GM10266 (cell line): ENCODE results near the gene TTBK2.

ENCODE experiments used
- DNase-seq: peaks from one replicate; pipeline ENCODE4 v3.0.0; 2012; ENCODE audit errors: extremely low spot score
- TF ChIP-seq, protein P1 (sequence below): IDR thresholded peaks from 2 replicates; pipeline ENCODE4 v1.5.1; 2012; ENCODE audit warnings: mild to moderate bottlenecking, low read depth; ENCODE audit not compliant: control insufficient read depth, insufficient read depth; ENCODE audit errors: missing control alignments

Gene TTBK2

DNA sequence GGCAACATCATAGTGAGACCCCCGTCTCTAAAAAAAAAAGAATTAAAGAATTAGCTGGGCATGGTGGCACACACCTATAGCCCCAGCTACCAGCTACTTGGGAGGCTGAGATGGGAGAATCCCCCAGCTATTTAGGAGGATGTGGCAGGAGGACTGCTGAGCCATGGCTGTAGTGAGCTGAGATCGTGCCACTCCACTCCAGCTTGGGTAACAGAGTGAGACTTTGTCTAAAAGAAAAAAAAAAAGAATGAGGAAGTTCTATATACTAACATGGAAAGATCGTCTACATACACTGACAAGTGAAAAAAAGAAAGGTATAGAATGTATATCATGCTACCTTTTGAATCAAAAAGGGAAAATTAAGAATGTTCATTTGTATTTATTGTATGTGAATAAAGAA, 99.8 kb downstream of the TTBK2 start:
- TF ChIP-seq, protein P1, sequence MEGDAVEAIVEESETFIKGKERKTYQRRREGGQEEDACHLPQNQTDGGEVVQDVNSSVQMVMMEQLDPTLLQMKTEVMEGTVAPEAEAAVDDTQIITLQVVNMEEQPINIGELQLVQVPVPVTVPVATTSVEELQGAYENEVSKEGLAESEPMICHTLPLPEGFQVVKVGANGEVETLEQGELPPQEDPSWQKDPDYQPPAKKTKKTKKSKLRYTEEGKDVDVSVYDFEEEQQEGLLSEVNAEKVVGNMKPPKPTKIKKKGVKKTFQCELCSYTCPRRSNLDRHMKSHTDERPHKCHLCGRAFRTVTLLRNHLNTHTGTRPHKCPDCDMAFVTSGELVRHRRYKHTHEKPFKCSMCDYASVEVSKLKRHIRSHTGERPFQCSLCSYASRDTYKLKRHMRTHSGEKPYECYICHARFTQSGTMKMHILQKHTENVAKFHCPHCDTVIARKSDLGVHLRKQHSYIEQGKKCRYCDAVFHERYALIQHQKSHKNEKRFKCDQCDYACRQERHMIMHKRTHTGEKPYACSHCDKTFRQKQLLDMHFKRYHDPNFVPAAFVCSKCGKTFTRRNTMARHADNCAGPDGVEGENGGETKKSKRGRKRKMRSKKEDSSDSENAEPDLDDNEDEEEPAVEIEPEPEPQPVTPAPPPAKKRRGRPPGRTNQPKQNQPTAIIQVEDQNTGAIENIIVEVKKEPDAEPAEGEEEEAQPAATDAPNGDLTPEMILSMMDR: no peak
- no peak for DNase-seq

DNA sequence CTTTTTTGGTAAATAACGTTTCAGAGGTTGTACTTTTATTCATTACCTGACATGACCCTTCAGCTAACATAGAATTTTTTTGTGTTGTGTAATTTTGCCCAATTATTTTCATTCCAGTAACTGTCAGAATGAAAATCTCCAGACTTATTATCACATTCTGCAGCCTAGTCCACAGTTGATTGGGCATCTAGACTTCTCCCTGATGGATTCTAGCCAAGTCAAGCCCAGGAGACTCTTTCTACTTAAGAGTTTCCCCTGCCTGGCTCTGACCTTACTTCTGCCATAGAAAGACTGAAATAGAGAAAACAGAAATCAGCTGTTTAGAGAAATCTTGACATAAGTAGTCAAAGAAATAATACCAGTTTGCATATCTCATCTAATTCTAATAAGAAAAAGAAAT, 100.8 kb downstream of the TTBK2 start:
- DNase-seq: no peak
- TF ChIP-seq, protein P1: no peak

DNA sequence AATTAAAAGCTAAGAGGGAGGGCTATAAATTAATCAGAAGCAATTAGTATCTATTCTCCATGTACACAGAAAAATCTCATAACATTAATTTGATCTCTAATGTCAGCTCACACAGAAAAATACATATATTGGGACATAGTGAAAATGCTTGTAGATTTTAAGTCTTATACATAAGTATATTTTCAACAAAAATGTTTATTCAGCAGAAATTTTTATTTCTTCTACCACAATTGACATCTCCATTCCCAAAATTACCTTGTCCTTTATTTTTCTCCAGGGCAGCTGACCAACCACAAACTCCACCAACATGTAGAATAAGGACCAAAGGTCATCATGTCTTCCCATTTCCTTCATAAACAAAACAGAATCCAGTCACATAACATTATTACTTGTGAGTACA, 109.1 kb downstream of the TTBK2 start:
- TF ChIP-seq, protein P1: no peak
- no peak for DNase-seq

DNA sequence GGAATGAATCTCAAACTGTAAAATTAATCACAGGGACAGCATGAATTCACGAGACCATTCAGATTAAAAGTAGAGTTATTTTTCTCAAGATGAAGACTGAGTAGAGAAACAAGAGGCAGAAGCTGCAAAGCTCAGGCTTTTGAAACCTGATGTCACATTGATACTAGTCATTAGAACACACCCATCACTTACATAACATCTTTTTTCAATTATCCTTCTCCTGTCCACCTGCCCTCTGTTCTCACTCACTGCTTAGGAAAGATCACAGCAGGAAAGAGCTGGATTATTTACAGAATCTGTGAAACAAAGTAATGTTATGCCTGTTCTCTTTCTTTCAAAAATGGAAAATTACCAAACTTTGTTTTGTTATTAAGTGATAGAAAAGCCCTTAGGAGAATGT, 111.7 kb downstream of the TTBK2 start:
- TF ChIP-seq, protein P1: no peak
- DNase-seq: no peak

DNA sequence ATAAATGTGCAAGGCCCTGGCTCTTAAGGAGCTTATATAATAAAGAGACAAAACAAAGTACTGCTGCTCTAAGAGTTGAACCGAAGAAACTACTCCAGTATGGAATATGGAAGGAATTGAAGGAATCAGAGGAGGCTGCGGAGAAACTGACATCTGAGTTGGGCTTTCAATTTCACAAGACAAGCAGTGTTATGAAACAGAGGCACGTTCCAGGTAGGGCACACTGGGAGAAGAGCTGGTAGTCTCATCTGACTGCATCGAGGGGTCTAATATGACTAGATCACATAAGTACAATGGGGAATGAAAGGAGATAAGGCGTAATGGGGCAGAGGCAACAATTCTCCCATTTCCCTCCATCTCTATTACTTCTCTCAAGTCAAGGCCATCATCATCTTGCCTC, 115.3 kb downstream of the TTBK2 start:
- TF ChIP-seq, protein P1: no peak
- DNase-seq: no peak

DNA sequence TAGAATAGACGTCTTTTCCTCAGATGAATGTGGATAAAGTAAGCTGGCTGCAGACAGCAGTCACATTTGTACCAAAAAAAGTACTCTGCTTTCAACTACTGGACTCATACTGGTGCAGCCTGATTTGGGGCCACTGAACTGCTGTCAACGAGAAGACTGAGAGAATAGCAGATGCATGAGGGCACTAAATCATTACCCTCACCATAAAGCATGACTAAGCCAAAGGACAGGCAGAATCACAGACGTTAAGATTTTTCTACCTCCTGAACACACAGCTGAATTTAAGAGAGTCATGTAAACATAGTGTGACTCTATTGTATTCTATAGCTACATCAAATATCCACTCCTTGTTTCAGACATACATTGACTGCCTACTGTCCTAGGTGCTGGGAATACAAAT, 115.8 kb downstream of the TTBK2 start:
- TF ChIP-seq, protein P1: no peak
- DNase-seq: no peak

DNA sequence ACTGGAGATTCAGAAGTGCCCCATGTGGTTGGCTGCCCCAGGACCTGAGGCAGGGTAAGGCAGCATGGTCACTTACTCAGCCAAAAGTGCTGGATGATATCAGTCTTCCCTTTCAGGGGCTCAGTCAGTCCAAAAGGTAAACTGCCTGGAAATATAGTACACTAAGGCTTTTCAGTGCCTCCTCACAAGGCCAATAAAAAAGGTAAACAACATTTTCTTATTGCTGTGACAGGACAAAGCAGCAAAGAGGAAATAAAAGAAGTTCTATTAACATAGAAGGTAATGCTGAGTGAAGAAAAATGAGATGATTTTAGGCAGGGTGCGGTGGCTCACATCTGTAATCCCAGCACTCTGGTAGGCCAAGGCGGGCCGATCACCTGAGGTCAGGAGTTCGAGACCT, 117.1 kb downstream of the TTBK2 start:
- DNase-seq: no peak
- TF ChIP-seq, protein P1: no peak
